Uterus (tissue), 2 donors: ENCODE measurements around the gene SSR1.

ENCODE experiments used
- POLR2A ChIP-seq, 2 donors: fragments of 450-650 bp; IDR thresholded peaks; one replicate each; pipeline ENCODE4 v1.6.1; 2016; ENCODE audit warnings: antibody characterized with exemption in 2 of 2, mild to moderate bottlenecking in 1 of 2, moderate library complexity in 1 of 2
- TF ChIP-seq, protein P1 (sequence below), 4 experiments: fragments of 200-600 bp in 2 of 4; fragments of 450-650 bp in 2 of 4; sonication (generic) in 2 of 4; IDR thresholded peaks; one replicate each; pipeline ENCODE4 v1.5.1; 2016 to 2019; ENCODE audit warnings: antibody characterized with exemption in 4 of 4, mild to moderate bottlenecking in 2 of 4, moderate library complexity in 1 of 4

GRCh38 chr6:7332090-7332745, 19.2 kb upstream of the SSR1 start:
- no peak for TF ChIP-seq POLR2A (IDR thresholded peaks at IDR 0.05)
- TF ChIP-seq, protein P1, sequence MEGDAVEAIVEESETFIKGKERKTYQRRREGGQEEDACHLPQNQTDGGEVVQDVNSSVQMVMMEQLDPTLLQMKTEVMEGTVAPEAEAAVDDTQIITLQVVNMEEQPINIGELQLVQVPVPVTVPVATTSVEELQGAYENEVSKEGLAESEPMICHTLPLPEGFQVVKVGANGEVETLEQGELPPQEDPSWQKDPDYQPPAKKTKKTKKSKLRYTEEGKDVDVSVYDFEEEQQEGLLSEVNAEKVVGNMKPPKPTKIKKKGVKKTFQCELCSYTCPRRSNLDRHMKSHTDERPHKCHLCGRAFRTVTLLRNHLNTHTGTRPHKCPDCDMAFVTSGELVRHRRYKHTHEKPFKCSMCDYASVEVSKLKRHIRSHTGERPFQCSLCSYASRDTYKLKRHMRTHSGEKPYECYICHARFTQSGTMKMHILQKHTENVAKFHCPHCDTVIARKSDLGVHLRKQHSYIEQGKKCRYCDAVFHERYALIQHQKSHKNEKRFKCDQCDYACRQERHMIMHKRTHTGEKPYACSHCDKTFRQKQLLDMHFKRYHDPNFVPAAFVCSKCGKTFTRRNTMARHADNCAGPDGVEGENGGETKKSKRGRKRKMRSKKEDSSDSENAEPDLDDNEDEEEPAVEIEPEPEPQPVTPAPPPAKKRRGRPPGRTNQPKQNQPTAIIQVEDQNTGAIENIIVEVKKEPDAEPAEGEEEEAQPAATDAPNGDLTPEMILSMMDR (IDR thresholded peaks at IDR 0.05), result no peak
